Calu3 (cell line): ENCODE results near the gene MLLT1. TPM values are rescaled to one million over a fixed set of nuclear protein-coding genes. Genes with fewer than 3 reads are reported as not detected.

ENCODE experiments used
- BruUV-seq: library from RNA; stranded (reverse); fragments of 400-500 nt; replicated peaks from 2 replicates; lab custom pipeline; 2021; lab: Mats Ljungman, UMichigan
- CTCF ChIA-PET: fragments of 300-600 bp; sonication (Branson Sonifier 250); formaldehyde crosslinking; loops from one replicate; lab custom pipeline; 2022; ENCODE audit warnings: antibody characterized with exemption; lab: Charles Lee
- DNase-seq: peaks from one replicate; pipeline ENCODE4 v3.0.0; 2022
- H3K27ac Mint-ChIP-seq: one replicate; pipeline ENCODE4 v1.8.0; 2022; ENCODE audit warnings: mixed read lengths; ENCODE audit not compliant: unreplicated experiment
- H3K27me3 Mint-ChIP-seq: one replicate; pipeline ENCODE4 v1.8.0; 2022; ENCODE audit warnings: mixed read lengths; ENCODE audit not compliant: unreplicated experiment
- H3K36me3 Mint-ChIP-seq: one replicate; pipeline ENCODE4 v1.8.0; 2022; ENCODE audit warnings: mild to moderate bottlenecking, moderate library complexity, mixed read lengths; ENCODE audit not compliant: insufficient read depth, unreplicated experiment
- H3K4me1 Mint-ChIP-seq: one replicate; pipeline ENCODE4 v1.8.0; 2022; ENCODE audit warnings: mild to moderate bottlenecking, low read depth, mixed read lengths; ENCODE audit not compliant: unreplicated experiment
- H3K4me3 Mint-ChIP-seq: one replicate; pipeline ENCODE4 v1.8.0; 2022; ENCODE audit warnings: mild to moderate bottlenecking, low read depth, moderate library complexity, mixed read lengths; ENCODE audit not compliant: unreplicated experiment
- H3K9me3 Mint-ChIP-seq: one replicate; pipeline ENCODE4 v1.8.0; 2022; ENCODE audit warnings: low read depth, mixed read lengths; ENCODE audit not compliant: unreplicated experiment
- CTCF ChIP-seq: fragments of 200-600 bp; IDR thresholded peaks from one replicate; pipeline ENCODE4 v1.8.0; 2022; ENCODE audit warnings: antibody characterized with exemption; ENCODE audit not compliant: unreplicated experiment
- intact Hi-C: fragments of 100-400 bp; cut with micrococcal nuclease; formaldehyde crosslinking; loops from one replicate; pipeline ENCODE4 v1.10.0; 2022; ENCODE audit not compliant: unreplicated experiment
- total RNA-seq: library from RNA; stranded (reverse); gene quantifications from 2 replicates; pipeline ENCODE4 v1.2.3, GENCODE V29; 2022

The MLLT1 gene
- total RNA-seq, 1 experiment from 2014 or later: 49.8 TPM

GRCh38 chr19:6223461-6224307, 56.1 kb downstream of the MLLT1 start:
- no TSS peak for BruUV-seq
- DNase-seq: no peak
- Mint-ChIP-seq H3K4me1 (no peaks in the 10 kb centered on the region), H3K4me3 (no peak overlapping the region), H3K9me3 (no peaks in the 10 kb centered on the region), H3K36me3 (peaks cover 17% of the 10 kb centered on the region), H3K27me3 (no peaks in the 10 kb centered on the region), H3K27ac (no peak overlapping the region)
- CTCF ChIA-PET: interaction anchor here (0.7 kb wide), 1 partner anchor 1047 kb away, joined by 3 read pairs; no protein-coding TSS in a partner anchor
- no peak for TF ChIP-seq CTCF
- intact Hi-C loops: no loop called here

GRCh38 chr19:6222884-6223283, 56.9 kb downstream of the MLLT1 start:
- Mint-ChIP-seq H3K36me3 (peaks cover 22% of the 10 kb centered on the region), H3K4me3 (no peak overlapping the region), H3K27ac (no peak overlapping the region), H3K9me3 (no peaks in the 10 kb centered on the region), H3K27me3 (no peaks in the 10 kb centered on the region), H3K4me1 (no peaks in the 10 kb centered on the region)
- CTCF ChIA-PET: interaction anchor here (0.7 kb wide), 1 partner anchor 1047 kb away, joined by 3 read pairs; no protein-coding TSS in a partner anchor
- no TSS peak for BruUV-seq
- no peak for TF ChIP-seq CTCF
- intact Hi-C loops: no loop called here
- DNase-seq: no peak

- H3K4me1 Mint-ChIP-seq: no peaks in the 10 kb centered on the region
- no TSS peak for BruUV-seq
- H3K4me3 Mint-ChIP-seq: no peak overlapping the region
- no peak overlapping the region for H3K27ac Mint-ChIP-seq
- TF ChIP-seq CTCF: no peak
- intact Hi-C loops: no loop called here
- no peak for DNase-seq
- peaks cover 22% of the 10 kb centered on the region for H3K36me3 Mint-ChIP-seq
- no peaks in the 10 kb centered on the region for H3K9me3 Mint-ChIP-seq
- CTCF ChIA-PET: no interaction called here
- no peaks in the 10 kb centered on the region for H3K27me3 Mint-ChIP-seq
These were observed 57.7 kb downstream of the MLLT1 start for GRCh38 chr19:6221878-6222746.

- CTCF ChIA-PET: interaction anchor here (0.5 kb wide), 1 partner anchor 58 kb away, joined by 3 read pairs; no protein-coding TSS in a partner anchor
- Mint-ChIP-seq H3K4me1 (no peaks in the 10 kb centered on the region), H3K36me3 (peaks cover 22% of the 10 kb centered on the region), H3K27ac (no peak overlapping the region), H3K9me3 (no peaks in the 10 kb centered on the region), H3K4me3 (no peak overlapping the region), H3K27me3 (no peaks in the 10 kb centered on the region)
- no peak for TF ChIP-seq CTCF
- intact Hi-C loops: no loop called here
- no TSS peak for BruUV-seq
- DNase-seq: no peak
These were observed 58.4 kb downstream of the MLLT1 start for GRCh38 chr19:6221220-6221877.
